GM13977 (cell line): ENCODE data around the gene COPG2.
A peak's percentile ranks its signal among the peaks of the same experiment; 100 is the strongest.
"Not testable (repeated sequence)": the region's sequence is repeated elsewhere in the genome, so short reads cannot be mapped to it uniquely, and the experiment has no call there.

Experiments
- DNase-seq: peaks from one replicate; pipeline ENCODE4 v3.0.0; 2012; ENCODE audit warnings: low spot score
- in situ Hi-C: fragments of 300-500 bp; cut with MboI; formaldehyde crosslinking; loops from one replicate; pipeline ENCODE4 v1.12.0; 2022; ENCODE audit warnings: low sequenced_read_pairs, low pct_unique_long_range_greater_than_20kb, mixed read lengths, inconsistent platforms; ENCODE audit not compliant: unreplicated experiment
- TF ChIP-seq, protein P1 (sequence below): IDR thresholded peaks from 2 replicates; pipeline ENCODE4 v1.5.1; 2012; ENCODE audit warnings: mild to moderate bottlenecking, control low read depth; ENCODE audit not compliant: insufficient read depth; ENCODE audit errors: extremely low read depth, missing control alignments

The COPG2 gene

DNA sequence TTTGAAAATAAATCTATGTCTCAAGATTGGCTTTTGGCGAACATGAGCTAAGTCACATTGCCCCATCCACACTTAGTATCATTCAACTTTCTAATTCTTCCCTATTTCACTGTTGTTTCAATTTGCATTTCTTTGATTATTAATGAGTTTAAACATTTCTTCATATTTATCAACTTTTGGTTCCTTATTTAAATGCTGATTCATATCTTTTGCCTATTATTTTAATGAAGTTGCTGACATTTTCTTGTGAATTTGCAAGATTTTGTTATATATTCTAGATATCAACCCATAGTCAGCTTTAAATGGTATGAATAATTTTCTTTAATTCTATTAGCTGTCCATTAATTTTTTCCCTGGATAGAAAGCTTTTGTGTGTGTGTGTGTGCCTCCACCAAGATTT, 32.2 kb upstream of the COPG2 start:
- no peak for DNase-seq
- in situ Hi-C loops: no loop called here
- TF ChIP-seq, protein P1, sequence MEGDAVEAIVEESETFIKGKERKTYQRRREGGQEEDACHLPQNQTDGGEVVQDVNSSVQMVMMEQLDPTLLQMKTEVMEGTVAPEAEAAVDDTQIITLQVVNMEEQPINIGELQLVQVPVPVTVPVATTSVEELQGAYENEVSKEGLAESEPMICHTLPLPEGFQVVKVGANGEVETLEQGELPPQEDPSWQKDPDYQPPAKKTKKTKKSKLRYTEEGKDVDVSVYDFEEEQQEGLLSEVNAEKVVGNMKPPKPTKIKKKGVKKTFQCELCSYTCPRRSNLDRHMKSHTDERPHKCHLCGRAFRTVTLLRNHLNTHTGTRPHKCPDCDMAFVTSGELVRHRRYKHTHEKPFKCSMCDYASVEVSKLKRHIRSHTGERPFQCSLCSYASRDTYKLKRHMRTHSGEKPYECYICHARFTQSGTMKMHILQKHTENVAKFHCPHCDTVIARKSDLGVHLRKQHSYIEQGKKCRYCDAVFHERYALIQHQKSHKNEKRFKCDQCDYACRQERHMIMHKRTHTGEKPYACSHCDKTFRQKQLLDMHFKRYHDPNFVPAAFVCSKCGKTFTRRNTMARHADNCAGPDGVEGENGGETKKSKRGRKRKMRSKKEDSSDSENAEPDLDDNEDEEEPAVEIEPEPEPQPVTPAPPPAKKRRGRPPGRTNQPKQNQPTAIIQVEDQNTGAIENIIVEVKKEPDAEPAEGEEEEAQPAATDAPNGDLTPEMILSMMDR: no peak

DNA sequence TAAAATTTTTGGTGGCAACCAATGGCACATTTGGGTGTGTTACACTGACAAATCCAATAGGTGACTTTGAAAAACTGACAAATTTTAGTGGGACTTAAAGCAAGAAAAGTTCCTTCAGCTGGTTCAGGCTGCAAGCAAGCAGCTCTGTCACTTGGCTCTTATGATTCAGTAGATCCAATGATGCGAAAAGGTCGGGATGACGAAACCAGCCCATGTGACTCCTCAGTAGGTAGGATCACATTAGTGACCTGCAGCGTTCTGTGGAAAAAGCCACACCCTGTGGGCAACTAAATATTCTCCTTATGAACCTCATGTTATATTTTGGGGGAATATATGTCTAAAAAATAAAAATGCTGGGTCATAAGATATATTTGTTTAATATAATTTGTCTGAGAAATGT, 31.1 kb upstream of the COPG2 start:
- no peak for DNase-seq
- in situ Hi-C loops: no loop called here
- TF ChIP-seq, protein P1: no peak

DNA sequence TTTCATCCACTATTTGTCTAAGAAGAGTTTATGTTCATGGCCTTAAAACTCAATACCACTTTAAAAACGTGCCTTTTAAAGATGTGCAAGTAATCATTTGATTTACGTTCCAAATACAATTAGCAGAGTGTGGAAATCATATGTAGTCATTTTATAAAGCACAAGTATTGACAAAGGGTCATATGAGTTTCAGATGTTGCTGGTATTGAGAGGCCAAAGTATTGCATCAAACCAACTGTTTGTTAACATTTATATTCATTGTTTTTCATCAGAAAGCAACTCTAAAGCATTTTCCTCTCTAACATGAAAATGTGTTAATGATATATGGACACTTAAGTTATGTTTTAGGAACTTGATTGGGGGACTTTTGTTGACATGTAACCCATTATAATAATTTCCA, 29.3 kb upstream of the COPG2 start:
- TF ChIP-seq, protein P1: no peak
- DNase-seq: no peak
- in situ Hi-C loops: no loop called here

DNA sequence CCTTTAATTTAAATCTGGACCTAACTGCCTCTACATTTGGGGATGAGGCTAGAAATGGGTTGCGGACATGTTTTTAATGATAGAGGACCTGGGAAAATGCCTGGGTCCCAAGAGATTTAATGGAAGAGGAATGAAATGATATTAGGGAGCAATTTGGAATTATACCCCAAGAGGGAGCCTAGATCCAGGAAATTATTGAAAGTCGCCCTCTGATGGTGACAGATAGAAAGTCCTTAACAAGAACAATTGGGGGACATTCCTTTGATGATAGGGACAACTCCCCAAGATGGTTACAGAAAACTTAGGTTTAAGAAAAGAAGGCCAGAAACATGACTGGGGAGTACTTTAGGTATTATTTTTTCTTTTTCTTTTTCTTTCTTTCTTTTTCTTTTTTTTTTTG, 27.3 kb upstream of the COPG2 start:
- peak; percentile 37 for DNase-seq
- TF ChIP-seq, protein P1: peak; percentile 58
- in situ Hi-C loops: no loop called here

DNA sequence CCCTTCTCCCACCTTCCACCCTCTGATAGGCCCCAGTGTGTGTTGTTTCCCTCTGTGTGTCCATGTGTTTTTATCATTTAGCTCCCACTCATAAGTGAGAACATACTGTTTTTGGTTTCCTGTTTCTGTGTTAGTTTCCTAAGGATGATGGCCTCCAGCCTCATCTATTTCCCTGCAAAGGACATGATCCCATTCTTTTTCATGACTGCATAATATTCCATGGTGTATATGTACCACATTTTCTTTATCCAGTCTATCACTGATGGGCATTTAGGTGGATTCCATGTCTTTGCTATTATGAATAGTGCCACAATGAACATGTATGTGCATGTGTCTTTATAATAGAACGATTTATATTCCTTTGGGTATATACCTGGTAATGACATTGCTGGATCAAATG, 23.8 kb upstream of the COPG2 start:
- DNase-seq: not testable (repeated sequence)

DNA sequence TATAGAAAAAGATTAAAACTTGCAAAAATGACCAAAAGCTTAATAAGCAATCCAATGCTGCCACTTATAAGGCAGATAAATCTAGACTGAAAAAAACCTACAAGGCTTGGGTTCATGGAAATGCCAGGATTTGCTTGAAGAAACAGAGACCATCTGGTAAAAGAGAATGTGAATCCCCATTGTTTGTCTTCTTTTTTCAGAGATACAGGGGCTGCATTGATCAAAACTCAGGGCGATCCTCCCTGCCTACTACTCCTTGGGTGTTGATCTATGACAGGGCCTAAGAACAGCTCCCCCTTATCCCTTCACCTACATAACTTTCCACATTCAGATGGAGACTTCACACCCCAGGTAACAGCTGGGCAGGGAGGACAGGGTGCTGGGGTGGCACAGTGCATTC, 21.1 kb upstream of the COPG2 start:
- TF ChIP-seq, protein P1: no peak
- in situ Hi-C loops: no loop called here
- DNase-seq: no peak

More for the DNA sequence above, 23.8 kb upstream of the COPG2 start:
- in situ Hi-C loops: not testable (repeated sequence)

DNA sequence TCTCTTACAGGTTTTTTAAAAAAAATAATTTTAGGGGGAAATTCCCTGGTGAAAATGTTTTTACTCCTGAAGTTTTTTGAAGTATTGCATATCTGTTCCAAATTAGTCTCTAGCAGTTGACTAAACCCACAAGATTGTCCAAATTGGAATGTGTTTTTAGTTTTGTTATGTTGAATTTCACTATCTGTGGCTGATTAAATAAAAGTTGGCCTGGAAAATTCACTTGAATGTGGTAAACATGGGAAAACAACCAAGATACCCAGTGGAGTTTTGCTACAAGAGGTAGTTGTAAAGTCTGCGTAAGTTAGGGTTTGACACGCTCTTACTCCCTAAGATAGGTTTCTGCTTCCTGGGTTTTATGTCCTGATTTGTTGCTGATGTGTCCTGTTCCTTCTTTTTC, 14.5 kb upstream of the COPG2 start:
- in situ Hi-C loops: no loop called here
- no peak for DNase-seq
- TF ChIP-seq, protein P1: no peak
